ENCODE results near the gene FANCI.

GRCh38 chr15:89321521-89322410 is 78.0 kb downstream of the FANCI start:
- TF ChIP-seq, protein P1, sequence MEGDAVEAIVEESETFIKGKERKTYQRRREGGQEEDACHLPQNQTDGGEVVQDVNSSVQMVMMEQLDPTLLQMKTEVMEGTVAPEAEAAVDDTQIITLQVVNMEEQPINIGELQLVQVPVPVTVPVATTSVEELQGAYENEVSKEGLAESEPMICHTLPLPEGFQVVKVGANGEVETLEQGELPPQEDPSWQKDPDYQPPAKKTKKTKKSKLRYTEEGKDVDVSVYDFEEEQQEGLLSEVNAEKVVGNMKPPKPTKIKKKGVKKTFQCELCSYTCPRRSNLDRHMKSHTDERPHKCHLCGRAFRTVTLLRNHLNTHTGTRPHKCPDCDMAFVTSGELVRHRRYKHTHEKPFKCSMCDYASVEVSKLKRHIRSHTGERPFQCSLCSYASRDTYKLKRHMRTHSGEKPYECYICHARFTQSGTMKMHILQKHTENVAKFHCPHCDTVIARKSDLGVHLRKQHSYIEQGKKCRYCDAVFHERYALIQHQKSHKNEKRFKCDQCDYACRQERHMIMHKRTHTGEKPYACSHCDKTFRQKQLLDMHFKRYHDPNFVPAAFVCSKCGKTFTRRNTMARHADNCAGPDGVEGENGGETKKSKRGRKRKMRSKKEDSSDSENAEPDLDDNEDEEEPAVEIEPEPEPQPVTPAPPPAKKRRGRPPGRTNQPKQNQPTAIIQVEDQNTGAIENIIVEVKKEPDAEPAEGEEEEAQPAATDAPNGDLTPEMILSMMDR (IDR thresholded peaks at IDR 0.05 in 8 of 11, conservative IDR thresholded peaks at IDR 0.05 in 3 of 11), result no peak
- TF ChIP-seq POLR2A (IDR thresholded peaks at IDR 0.05), result no peak
